HG02884 (cell line): ENCODE measurements around the gene TRIM32.
"Not testable (repeated sequence)": the region's sequence is repeated elsewhere in the genome, so short reads cannot be mapped to it uniquely, and the experiment has no call there.

Experiments
- ATAC-seq: cut with Tn5 transposase; IDR thresholded peaks from one replicate; pipeline ENCODE4 v1.9.1; 2021; ENCODE audit warnings: mild to moderate bottlenecking, moderate library complexity; ENCODE audit not compliant: unreplicated experiment

Gene TRIM32

DNA sequence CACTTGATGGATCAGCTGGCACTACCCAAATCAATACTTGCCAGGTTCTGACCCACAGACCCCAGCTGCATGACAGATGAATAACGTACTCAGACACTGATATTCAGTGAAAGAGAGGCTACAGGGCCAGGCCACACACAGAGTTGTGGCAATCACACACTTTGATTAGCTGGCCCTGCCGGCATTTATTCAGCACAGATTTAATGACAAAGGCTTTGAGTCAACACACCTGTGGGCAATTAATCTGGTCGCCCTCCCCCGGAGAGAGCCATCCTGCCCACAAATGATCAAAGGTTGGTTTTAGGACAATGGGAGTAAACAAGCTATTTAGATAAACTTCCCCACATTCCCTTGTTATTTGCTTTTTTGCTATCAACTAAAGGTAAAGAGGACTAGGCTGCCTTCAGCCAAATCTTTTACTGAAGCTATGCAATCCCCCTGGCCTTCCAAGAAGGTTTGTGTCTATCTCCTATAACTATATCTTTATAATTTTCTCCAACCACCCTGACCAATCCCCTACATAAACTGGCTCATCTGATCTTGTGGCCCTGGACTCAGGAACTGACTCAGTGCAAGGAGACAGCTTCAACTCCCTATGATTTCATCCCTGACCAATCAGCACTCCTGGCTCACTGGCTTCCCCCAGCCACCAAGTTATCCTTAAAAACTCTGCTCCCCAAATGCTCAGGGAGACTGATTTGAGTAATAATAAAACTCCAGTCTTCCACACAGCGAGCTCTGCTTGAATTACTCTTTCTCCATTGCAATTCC, 12.7 kb upstream of the TRIM32 start:
- no peak for ATAC-seq

DNA sequence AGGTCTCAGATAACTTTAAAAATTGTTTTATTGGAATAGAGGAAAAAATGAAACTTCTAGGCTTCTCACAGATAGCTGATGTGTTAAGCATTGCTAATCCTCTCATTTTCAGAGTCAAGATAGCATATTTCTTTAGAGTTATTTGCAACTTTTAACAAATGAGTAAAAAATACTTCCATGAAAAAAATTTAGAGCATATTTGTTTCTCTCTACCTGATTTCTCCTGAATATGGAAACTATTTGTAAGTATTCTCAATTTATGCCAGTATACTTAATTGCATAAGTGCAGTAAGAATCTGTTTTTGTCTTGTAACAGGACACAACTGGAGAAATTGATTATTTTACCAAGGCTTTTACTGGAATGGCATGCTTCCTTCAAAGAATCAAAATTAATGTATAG, 3.6 kb upstream of the TRIM32 start:
- no peak for ATAC-seq

DNA sequence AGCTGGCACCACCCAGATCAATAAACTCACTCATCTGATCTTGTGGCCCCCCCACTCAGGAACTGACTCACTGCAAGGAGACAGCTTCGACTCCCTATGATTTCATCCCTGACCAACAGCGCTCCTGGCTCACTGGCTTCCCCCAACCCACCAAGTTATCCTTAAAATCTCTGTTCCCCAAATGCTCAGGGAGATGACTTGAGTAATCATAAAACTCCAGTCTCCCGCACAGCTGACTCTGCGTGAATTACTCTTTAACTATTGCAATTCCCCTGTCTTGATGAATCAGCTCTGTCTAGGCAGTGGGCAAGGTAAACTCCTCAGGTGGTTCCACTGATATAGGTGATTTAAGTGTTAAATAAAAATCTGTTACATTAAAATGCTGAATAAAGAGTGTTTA, 1.9 kb upstream of the TRIM32 start:
- no peak for ATAC-seq

DNA sequence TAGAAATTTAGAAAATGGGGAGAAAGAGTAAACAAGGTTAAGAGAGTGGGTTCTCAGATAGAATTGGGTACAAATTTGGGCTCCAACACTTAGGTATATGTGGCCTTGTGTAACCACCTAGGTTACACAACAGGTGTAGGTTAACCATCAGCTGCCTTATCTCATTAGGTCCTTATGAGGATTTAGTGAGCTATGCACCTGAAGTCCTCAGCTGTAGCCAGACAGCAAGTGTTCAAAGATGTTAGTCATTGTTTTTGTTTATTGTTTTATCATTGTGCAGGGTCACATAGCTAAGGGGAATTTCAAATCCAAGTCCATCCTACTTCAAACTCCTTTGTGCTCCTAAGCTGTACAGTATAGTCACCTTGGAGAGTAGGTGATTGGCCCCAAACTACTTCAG, 970 bp upstream of the TRIM32 start:
- ATAC-seq: no peak

DNA sequence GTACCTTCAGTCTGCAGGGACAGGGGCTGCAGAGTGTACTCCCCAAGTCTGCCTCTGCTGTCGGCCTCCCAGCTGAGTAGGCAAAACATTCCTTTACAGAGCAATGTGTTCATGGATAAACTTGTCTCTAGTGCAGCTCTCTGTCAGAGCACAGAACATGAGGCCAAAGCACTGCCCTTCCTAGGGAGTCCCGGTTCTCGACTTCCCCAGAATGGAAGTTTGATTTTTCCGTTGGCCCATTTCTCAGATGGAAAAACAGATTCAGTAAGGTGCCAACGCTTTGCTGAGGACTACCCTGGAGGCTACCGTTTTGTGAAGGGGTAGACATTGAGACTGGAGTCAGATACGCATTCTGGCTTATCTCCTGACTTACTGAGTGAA, 422 bp upstream of the TRIM32 start:
- peak; percentile 44 for ATAC-seq

DNA sequence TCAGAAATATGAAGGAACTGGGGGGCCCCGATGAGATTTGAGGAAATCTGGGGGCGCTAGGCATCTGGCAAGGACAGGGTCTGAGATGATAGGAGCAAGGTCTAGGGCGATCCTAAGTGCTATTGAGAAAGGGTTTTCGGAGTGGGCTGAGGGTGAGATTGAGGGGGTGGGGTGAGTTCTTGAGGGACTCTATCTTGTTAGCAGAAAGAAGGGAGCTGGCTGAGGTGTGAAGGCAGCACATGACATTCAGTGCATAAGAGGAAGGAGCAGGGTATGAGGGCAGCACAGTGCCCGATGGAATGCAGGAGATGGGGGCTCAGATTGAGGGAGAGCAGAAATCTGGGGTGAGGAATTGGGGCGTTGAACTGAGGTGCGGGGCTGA, 640 bp downstream of the TRIM32 start:
- no peak for ATAC-seq

DNA sequence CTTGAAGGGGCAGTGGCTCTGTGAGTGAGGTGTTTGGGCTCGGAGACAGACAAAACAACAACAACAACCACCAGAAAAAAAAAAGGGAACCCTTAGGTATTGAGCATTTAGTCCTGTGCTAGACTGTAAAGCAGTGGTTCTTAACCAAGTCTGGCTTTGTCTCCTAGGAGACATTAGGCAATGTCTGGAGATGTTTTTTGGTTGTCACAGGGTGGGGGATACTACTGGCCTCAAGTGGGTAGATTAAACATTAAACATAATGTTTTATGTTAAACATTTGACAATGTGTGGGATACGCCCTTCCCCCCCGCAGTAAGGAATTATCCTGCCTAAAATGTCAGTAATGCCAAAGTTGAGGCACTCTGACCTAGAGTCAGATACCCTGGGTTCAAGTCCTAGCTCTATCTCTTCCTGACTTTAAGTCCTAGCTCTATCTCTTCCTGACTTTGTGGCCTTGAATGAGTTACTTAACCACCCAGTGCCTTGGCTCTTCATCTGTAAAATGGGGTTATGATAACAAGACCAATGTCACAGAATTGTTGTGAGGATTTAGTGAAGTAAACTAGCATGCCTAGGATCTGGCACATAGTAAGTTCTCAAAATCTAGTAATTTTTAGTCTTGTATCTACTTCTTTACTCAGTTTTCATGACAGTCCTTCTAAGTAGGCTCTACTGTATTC, 1.8 kb downstream of the TRIM32 start:
- ATAC-seq: no peak

DNA sequence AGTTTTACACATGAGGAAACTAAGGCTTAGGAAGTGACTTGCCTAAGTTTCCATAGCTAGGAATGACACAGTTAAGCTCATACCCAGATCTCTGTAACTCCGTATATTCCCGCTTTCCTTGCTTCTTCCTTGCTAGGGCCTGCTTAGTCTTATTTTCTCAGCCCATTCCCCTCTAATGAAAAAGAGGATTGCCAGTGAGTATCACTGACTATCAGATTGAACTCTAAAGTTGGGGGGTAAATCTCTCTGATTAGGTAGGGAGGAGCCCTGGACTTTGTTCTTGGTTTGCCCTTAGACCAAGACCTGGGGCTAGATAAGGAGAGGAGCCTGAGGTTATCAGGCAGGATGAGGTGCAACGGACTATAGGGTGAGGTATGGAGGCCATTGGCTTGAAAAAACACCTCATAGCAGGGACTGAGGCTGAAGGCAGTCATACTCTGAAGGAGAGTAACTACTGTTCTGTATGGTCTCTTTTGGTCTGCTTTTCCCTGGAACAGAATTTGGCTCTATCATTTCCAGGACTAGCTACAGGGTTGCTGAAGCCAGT, 2.5 kb downstream of the TRIM32 start:
- no peak for ATAC-seq

DNA sequence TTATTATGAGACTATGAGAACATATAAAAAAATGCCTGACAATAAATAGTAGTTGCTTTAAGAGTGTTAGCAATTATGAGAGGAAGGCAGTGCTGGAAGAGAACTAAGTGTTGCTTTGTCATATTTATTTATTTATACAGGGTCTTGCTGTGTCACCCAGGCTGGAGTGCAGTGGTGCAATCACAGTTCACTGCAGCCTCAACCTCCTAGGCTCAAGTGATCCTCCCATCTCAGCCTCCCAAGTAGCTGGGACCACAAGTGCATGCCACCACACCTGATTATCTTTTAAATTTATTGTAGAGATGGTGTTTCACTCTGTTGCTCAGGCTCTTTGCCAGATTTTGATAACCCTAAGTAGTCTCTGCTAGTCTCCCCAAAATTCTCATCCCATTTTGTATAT, 3.7 kb downstream of the TRIM32 start:
- not testable (repeated sequence) for ATAC-seq

DNA sequence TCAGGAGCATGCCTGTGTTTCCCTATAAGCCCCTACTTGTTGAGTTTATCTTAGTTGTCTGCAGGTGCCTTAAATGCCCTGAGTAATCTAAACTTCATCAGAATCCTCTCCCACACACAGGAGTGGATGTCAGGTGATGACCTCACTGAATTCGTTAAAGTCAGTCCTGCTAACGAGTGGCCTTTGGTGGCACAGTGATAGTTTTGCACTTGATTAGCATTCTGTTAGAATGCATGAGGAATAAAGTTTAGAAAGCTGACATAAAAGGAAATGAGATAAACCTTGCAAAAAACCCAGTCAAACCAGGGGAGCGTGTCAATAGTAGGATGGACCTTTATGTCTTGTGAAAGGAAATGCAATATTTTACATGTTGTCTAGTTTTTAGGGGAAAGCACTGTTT, 4.5 kb downstream of the TRIM32 start:
- ATAC-seq: no peak

DNA sequence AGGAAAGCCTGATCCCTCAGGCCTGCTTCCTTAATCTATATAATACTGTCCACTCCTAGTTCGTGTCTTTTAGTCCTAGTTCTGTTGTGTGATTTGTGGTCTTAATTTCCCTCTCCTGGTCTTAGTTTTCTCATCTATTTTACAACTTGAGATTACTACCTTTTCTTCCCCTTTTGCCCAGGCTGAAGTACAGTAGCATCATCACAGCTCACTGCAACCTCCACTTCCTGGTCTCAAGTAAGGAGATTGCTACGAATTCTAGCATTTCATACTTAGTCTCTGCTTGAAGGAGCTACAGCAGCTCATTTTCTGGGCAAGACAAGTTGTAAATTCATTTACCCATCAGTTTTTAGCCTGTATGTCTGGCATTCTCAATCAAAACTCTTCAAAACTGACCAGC, 5.5 kb downstream of the TRIM32 start:
- ATAC-seq: no peak

DNA sequence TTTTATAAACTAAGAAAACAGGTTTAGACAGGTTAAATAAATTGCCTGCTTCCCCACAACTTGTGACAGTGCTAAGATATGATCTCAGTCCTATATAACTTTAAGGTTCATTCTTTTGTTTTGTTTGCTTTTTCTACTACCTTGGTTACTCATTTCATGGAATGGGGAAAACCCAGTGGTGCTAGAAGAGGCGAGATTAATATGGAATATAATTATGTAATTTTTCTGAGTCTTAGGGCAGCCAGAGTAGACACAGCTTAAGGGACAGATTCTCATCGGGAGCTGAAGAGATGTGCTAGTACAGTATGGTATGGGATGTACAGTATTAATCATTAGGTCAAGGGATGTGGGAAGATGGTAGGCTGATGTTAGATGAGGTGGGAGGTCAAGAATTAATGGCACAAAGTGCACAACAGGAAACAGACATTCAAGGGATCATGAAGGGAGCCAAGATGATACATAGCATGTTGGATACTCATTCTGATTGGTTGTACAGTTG, 6.2 kb downstream of the TRIM32 start:
- ATAC-seq: no peak

DNA sequence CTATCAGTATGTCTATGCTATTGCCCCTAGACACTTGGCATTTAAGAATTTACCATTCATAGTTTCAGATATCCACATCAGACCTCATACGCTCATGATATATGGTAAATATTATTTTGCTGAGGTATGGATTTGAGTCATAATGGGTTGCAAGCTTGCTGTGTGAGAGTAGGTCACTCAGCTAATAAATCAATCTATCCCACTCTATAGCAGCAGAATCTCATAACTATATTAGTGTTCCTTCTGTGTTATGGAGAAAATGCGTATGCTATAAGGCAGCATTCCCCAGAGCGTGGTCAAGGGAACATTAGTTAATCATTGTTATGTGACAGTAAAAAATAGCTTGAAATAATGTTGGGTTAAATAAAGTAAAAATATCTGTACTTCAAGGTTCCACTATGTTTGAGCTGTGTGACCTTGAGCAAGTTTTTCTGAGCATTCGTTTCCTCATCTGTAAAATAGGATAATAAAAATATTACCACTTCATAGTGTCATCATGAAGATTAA, 7.7 kb downstream of the TRIM32 start:
- no peak for ATAC-seq

DNA sequence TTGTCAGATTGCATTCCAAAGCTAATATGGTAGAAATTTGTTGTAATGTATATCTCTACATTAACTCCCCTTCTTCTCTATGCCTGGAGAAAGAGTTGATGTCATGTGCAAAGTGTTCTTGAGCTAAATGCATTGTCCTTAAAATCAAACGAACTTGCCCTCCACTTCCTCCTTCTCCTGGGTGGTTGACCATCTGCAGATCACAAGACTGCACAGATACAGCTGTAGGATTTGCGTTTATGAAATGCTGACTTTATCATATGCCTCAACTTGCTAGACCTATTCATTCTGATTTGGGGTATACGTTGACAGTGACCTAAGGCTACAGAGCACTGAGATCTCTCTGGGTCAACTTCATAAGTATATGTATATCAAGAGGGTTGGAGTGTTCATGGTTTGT, 8.3 kb downstream of the TRIM32 start:
- no peak for ATAC-seq

DNA sequence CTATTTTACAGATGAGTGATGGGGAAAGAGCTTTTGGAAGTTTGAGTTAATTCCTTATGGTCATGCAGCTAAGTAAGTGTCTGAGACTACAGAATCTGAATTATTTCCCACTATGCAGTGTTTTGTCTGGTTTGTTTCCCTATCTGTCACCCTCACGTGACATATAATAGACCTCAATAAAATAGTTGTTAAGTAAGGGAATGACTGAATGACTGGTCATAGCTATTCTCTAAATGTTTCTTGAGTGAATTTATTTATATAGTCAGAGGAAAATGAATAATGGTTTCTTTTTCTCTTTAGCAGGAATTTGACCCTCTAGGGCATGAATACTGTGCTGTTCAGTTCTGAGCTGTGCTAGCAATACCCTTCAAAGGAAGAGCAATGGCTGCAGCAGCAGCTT, 10.3 kb downstream of the TRIM32 start:
- ATAC-seq: no peak

DNA sequence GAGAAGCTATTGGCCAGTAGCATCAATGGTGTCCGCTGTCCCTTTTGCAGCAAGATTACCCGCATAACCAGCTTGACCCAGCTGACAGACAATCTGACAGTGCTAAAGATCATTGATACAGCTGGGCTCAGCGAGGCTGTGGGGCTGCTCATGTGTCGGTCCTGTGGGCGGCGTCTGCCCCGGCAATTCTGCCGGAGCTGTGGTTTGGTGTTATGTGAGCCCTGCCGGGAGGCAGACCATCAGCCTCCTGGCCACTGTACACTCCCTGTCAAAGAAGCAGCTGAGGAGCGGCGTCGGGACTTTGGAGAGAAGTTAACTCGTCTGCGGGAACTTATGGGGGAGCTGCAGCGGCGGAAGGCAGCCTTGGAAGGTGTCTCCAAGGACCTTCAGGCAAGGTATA, 10.8 kb downstream of the TRIM32 start:
- no peak for ATAC-seq

DNA sequence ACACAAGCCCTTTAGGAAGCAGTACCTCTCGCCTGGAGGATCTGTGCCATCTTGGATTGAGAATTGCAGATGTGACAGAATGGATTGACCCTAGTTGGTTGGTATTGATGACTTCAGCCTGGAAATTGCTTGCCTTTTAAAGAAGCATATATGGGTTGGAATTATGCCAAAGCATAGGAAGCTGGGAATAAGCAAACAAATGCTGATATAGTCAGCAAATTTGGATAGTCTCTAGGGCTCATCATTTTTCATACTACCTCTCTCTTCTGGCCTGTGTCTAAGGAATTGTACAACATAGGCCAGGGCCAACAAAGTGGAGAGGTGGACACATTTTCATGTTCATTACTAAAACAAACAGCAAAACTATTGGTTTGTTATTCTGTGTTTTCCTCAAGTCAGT, 13.2 kb downstream of the TRIM32 start:
- no peak for ATAC-seq

DNA sequence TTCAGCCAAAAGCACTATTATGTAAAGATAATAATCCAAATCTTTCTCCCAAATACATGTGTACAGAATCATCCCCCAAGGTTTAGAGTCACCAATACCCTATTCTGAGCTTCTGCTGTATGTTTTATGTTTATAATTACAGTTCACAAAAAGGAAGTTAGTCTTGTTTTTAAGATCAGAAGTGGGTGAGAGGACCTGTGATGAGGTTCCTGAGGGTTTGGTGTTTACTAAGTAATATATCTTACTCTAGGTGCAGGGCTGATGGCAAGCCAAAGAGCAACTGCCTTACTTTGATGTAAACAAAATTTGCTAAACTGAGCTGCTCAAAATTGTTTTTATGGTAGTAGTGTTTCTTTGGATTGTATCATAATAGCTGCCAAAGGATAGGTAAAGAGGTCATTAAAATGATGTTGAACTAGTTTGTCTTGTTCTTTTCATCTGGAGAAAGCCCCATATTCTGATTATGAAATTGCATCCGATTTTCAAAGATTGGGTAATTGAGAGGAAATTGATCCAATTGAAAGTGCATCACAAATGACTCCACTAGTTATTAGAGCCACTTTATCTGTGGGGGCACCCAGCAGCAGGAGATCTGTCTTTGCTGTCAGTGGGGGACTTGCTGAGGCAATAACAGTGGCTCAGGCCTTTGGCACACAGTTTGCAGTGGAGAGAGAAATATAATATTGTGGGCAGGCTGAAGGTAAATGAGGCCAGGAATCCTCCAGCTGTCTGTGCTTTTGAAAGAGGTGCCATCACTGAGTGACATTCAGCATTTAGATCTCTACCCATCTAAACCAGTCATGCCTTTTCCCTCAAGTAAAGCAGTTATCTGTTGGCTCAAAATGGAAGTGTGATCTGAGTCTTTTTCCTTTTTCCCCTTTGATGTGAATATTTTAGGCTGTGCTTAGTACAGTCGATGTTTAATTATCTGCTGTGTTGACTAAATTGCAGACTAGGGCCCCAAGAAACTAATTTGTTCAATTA, 14.1 kb downstream of the TRIM32 start:
- ATAC-seq: peak; percentile 47

DNA sequence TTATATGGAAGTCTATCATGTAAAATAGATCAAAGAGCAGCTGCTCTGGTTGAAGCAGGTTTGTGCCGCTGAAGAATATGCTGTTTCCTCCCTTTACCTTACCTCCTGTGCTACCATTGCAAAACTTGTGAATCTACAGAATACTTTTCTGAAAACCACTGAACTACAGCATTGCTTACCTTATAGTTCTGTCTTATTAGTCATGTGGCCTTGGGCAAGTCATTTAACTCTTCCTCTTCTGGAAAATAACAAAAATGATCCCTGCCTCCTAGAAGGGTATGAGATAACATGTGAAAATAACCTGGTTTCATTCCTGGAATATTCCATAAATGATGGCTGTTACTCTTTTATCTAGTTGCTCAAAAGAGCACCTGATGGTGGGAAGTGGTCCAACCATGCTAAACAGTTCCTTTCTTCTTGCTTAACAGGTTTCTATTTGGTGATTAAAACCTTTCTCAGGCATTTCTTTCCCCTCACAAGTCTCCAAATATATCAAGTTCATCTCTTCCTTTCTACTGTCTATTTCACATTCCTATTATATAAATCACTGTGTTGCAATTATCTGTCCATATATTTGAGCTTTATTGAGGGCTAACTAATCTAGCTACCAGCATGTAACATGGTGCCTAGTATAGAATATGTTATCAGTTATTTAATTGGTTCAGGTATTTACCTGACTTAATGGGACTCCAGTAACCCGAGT, 15.0 kb downstream of the TRIM32 start:
- peak; percentile 19 for ATAC-seq

DNA sequence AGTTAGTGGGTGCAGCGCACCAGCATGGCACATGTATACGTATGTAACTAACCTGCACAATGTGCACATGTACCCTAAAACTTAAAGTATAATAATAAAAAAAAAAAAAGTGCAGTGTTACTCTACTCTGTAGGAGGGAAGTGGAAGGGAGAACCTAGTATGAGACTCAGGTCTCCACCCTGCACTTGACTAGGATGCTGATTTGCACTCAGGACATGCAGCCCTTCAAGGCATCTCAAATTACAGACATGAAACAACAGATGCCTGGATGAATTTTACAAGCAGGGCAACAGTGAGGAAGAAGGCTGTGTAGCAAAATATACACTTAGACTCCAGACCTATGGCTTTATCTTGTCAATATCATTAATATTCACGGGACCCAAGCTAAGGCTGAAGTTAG, 16.5 kb downstream of the TRIM32 start:
- no peak for ATAC-seq
